ENCODE measurements around the gene IGFBPL1. TPM values are rescaled to one million over a fixed set of nuclear protein-coding genes. Genes with fewer than 3 reads are reported as not detected.

The IGFBPL1 gene
- total RNA-seq, 1 donor: 0.36 TPM

DNA sequence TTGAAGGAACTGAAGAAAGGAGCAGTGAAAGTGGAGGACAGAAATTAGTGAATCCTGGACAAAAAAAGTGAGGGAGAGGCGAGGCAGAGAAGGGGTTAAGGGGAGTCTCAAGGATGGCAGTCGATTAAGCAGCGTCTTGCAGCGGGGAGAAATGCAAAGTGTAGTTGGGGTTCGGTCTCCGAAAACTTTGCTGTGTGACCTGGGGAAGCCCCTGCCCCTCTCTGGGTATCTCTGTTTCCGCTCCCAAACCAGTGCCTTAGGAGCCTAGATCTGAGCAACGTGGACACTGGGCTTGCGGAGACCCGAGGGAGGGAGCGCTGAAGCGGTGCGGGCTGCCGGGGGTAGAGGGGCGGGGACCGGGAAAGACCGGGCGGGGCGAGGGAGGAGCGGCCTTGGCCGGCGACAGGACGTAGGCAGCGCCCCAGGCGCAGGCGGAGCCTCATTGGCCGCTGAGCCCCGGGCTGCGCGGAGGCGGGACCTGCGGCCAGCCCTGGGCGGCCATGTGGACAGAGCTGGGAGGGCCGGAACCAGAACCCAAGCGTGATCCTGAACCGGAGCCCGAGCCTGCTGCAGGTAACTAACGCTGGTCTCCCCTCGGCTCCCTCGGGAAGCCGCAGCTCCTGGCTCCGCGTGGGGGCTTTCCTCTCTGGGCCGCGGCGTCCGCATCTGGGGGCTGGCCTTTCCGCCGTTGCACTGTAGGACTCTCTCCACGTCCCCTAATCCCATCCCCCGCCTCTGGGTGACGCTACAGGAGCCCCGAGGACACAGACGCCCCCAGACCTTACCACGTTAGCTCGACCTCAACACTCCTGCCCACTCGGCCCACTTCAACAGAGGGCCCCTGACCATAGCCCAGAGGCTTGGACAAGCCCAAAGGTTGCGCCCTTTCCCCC, 31.8 kb downstream of the IGFBPL1 start, which contains the start of gene ALDH1B1:
Gene ALDH1B1, plus strand, starts transcription at position 468 of the 893 bp plus-strand sequence. CDS start 3,047 bp downstream, outside the sequence.
- Histone ChIP-seq H4K20me1 (ENCODE audit: insufficient read depth, low read length) (peaks cover 16% of the 10 kb centered on the region), H3K79me2 (ENCODE audit: insufficient read depth, low read length) (peaks cover 27% of the 10 kb centered on the region), H2AFZ (ENCODE audit: low read length) (peak within 1 kb of the TSS; percentile 98), H3K36me3 (ENCODE audit: insufficient read depth, low read length) (peaks cover 24% of the 10 kb centered on the region), H3K4me3 (ENCODE audit: insufficient read depth, low read length) (peak within 1 kb of the TSS; percentile 93), H3K27ac (ENCODE audit: low read depth, low read length) (peak within 1 kb of the TSS; percentile 58), H3K9me3 (ENCODE audit: low read depth, low read length) (no peaks in the 10 kb centered on the region), H3K4me2 (ENCODE audit: insufficient read depth, low read length) (peak within 1 kb of the TSS; percentile 98), H3K27me3 (ENCODE audit: insufficient read depth, low read length) (no peaks in the 10 kb centered on the region), H3K4me1 (ENCODE audit: insufficient read depth, low read length) (peaks cover 23% of the 10 kb centered on the region)
- peak; percentile 99 for DNase-seq (ENCODE audit: insufficient read length, low spot score, missing footprints)
- TF ChIP-seq, protein P1, sequence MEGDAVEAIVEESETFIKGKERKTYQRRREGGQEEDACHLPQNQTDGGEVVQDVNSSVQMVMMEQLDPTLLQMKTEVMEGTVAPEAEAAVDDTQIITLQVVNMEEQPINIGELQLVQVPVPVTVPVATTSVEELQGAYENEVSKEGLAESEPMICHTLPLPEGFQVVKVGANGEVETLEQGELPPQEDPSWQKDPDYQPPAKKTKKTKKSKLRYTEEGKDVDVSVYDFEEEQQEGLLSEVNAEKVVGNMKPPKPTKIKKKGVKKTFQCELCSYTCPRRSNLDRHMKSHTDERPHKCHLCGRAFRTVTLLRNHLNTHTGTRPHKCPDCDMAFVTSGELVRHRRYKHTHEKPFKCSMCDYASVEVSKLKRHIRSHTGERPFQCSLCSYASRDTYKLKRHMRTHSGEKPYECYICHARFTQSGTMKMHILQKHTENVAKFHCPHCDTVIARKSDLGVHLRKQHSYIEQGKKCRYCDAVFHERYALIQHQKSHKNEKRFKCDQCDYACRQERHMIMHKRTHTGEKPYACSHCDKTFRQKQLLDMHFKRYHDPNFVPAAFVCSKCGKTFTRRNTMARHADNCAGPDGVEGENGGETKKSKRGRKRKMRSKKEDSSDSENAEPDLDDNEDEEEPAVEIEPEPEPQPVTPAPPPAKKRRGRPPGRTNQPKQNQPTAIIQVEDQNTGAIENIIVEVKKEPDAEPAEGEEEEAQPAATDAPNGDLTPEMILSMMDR (IDR thresholded peaks at IDR 0.05; ENCODE audit: extremely low read depth, low read depth, low read length): peak; percentile 15

DNA sequence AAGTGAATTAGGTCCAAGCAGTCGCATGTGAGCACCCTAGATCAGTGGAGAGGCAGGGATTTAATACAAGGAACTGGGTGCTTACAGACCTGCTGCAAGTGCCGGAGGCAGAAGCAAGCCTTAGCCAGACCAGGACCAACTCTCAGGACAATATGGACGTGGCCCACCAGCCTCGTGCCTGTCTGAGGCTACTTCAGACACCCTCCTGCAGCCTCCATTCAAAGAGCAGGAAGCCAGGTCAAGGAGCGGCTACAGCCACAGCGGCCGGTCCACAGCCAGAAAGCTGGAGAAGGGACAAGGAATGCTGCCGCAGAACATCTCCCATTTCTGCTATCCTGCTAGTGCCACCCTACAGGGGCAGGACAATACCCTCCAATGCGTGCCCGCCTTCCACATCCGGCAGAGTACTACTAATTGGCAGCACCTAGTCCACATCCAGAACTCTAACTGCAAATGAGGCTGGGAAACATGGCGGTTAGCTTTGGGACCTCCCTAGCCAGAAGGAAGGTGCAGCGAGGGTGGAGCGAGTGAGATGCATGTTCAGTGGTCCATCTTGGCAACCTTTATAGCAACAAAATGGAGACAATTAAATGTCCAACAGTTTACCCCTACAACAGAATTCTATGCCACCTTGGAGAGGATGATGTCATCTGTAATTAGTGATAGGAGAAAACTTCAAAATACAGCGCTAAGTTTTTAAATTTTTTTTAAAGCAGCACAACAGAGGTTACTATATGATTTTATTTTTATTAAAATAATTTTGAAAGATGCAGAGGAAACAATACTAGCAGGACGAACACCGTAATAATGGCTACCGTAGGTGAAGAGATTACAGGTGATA, 32.8 kb downstream of the IGFBPL1 start:
- no peak overlapping the region for H2AFZ ChIP-seq (ENCODE audit: low read length)
- peak overlapping the region; percentile 93 for H3K4me3 ChIP-seq (ENCODE audit: insufficient read depth, low read length)
- TF ChIP-seq, protein P1 (IDR thresholded peaks at IDR 0.05; ENCODE audit: extremely low read depth, low read depth, low read length): no peak

DNA sequence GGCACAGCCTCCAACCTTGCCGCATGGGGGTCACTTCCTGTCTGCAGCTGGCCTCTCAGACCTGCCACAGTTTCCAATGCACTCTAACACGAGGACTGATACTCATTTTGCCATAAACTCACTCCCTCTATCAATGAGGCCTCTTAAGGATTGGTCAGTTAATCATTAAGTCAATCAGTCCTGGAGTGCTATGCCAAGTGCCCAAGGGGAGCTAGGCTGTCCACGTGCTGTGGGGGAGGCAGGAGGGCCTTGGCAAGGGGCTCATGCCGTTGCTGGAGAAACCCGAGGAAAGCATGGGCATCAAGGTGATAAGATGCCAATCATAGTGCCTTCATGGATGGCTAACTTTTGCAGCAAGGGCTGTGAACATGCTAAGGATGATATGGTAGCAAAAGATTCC, 33.4 kb downstream of the IGFBPL1 start:
- H4K20me1 ChIP-seq (ENCODE audit: insufficient read depth, low read length): peaks cover 6% of the 10 kb centered on the region
- H3K79me2 ChIP-seq (ENCODE audit: insufficient read depth, low read length): peaks cover 24% of the 10 kb centered on the region
- H3K27ac ChIP-seq (ENCODE audit: low read depth, low read length): no peak overlapping the region
- H3K4me3 ChIP-seq (ENCODE audit: insufficient read depth, low read length): no peak overlapping the region
- DNase-seq (ENCODE audit: insufficient read length, low spot score, missing footprints): no peak
- TF ChIP-seq, protein P1 (IDR thresholded peaks at IDR 0.05; ENCODE audit: extremely low read depth, low read depth, low read length): no peak
- no peak overlapping the region for H3K4me2 ChIP-seq (ENCODE audit: insufficient read depth, low read length)
- H3K9me3 ChIP-seq (ENCODE audit: low read depth, low read length): no peaks in the 10 kb centered on the region
- peaks cover 23% of the 10 kb centered on the region for H3K4me1 ChIP-seq (ENCODE audit: insufficient read depth, low read length)
- H3K27me3 ChIP-seq (ENCODE audit: insufficient read depth, low read length): no peaks in the 10 kb centered on the region
- H3K36me3 ChIP-seq (ENCODE audit: insufficient read depth, low read length): peaks cover 8% of the 10 kb centered on the region
- no peak overlapping the region for H2AFZ ChIP-seq (ENCODE audit: low read length)

More for the DNA sequence above, 32.8 kb downstream of the IGFBPL1 start:
- no peak for DNase-seq (ENCODE audit: insufficient read length, low spot score, missing footprints)
- Histone ChIP-seq H4K20me1 (ENCODE audit: insufficient read depth, low read length) (peaks cover 7% of the 10 kb centered on the region), H3K36me3 (ENCODE audit: insufficient read depth, low read length) (peaks cover 15% of the 10 kb centered on the region), H3K27ac (ENCODE audit: low read depth, low read length) (no peak overlapping the region), H3K4me1 (ENCODE audit: insufficient read depth, low read length) (peaks cover 23% of the 10 kb centered on the region), H3K9me3 (ENCODE audit: low read depth, low read length) (no peaks in the 10 kb centered on the region), H3K79me2 (ENCODE audit: insufficient read depth, low read length) (peaks cover 24% of the 10 kb centered on the region), H3K4me2 (ENCODE audit: insufficient read depth, low read length) (peak overlapping the region; percentile 98), H3K27me3 (ENCODE audit: insufficient read depth, low read length) (no peaks in the 10 kb centered on the region)

Measured in osteoblast (primary cell).